ENCODE measurements around the gene DTX4.
"Not testable (repeated sequence)": the region's sequence is repeated elsewhere in the genome, so short reads cannot be mapped to it uniquely, and the experiment has no call there.

GRCh38 chr11:59136551-59136950, 35.4 kb upstream of the DTX4 start:
- not testable (repeated sequence) for TF ChIP-seq POLR2AphosphoS5, POLR2A, POU2F2, TAF1 (IDR thresholded peaks at IDR 0.05; ENCODE audit: low read depth, low read length)

Measured in GM12891 (cell line).